VCaP (cell line): ENCODE results near the gene OGFOD1.
"Not testable (repeated sequence)": the region's sequence is repeated elsewhere in the genome, so short reads cannot be mapped to it uniquely, and the experiment has no call there.

ENCODE experiments used
- H3K27ac ChIP-seq: fragments of 450-650 bp; 2 replicates; pipeline ENCODE4 v1.5.1; 2017
- CTCF ChIP-seq: fragments of 450-650 bp; conservative IDR thresholded peaks from 2 replicates; pipeline ENCODE4 v1.5.1; 2017; ENCODE audit warnings: mild to moderate bottlenecking, moderate library complexity

The OGFOD1 gene

DNA sequence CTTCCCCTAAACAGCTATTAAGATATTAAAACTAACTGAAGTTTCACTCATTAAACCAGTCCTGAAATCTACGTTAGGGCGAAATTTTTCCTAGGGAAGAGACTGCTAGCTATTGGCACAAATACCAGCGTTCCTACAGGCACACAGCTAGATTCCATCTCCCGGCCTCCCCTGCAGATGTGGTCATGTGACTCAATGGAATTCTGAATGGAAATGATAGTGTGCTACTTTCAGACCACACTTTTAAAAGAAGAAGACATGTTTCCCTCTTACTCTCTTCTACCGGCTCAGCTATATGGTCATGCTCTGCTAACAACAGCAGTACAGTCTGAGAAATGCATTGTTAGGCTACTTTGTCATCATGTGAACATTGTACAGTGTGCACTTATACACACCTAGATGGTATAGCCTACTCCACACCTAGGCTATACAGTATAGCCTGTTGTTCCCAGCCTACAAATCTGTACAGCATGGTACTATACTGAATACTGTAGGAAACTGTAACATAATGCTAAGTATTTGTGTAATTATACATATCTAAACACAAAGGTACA, 31.4 kb downstream of the OGFOD1 start:
- no peak for TF ChIP-seq CTCF
- H3K27ac ChIP-seq, result no peak overlapping the region

- TF ChIP-seq CTCF, result no peak
- no peak overlapping the region for H3K27ac ChIP-seq
Measured at GRCh38 chr16:56483394-56483793, 32.0 kb downstream of the OGFOD1 start.

GRCh38 chr16:56488035-56488434, 36.7 kb downstream of the OGFOD1 start:
- no peak overlapping the region for H3K27ac ChIP-seq
- TF ChIP-seq CTCF, result no peak

DNA sequence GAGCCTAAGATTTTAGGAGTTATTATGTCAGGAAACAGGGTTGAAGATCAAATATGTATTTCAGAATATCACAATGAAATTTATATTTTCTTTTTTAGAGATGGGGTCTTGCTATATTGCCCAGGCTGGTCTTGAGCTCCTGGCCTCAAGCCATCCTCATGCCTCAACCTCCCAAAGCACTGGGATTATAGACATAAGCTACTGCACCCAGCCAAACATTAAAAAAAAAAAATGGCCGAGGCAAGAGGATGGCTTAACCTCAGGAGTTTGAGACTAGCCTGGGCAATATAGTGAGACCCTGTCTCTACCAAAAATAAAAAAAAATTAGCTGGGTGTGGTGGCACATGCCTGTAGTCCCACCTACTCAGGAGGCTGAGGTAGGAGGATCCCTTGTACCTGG, 37.5 kb downstream of the OGFOD1 start:
- not testable (repeated sequence) for H3K27ac ChIP-seq

DNA sequence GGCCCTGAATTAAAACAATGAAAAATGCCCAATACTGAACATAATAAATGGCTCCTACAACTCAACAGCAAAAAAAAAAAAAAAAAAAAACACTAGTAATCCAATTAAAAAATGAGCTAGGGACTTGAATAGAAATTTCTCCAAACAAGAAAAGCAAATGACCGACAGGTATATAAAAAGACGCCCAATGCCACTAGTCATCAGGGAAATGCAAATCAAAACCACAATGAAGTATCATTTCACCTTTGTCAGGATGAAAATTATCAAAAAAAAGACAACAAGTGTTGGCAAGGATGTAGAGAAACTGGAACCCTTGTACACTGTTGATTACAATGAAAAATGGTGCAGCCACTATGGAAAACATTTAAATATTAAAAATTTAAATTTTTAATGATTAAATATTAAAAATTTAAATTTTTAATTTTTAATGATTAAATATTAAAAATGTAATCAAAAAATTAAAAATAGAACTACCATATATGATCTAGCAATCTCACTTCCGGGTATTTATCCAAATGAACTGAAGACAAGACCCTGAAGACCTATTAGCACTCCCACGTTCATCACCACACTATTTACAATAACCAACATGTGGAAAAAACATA, 40.4 kb downstream of the OGFOD1 start:
- H3K27ac ChIP-seq, result no peak overlapping the region
- TF ChIP-seq CTCF, result no peak

DNA sequence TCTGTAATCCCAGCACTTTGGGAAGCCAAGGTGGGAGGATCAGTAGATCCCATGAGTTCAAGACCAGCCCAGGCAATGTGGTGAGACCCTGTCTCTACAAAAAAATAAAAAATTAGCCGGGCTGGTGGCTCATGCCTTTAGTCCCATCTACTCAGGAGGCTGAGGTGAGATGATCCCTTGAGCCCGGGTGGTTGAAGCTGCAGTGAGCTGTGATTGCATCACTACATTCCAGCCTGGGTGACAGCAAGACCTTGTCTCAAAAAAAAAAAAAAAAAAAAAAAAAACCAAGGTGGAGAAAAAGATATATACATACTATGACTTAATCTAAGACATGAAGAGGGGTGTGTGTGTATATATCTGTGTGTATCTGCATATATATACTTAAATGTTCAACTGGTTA, 41.8 kb downstream of the OGFOD1 start:
- no peak overlapping the region for H3K27ac ChIP-seq
- no peak for TF ChIP-seq CTCF

DNA sequence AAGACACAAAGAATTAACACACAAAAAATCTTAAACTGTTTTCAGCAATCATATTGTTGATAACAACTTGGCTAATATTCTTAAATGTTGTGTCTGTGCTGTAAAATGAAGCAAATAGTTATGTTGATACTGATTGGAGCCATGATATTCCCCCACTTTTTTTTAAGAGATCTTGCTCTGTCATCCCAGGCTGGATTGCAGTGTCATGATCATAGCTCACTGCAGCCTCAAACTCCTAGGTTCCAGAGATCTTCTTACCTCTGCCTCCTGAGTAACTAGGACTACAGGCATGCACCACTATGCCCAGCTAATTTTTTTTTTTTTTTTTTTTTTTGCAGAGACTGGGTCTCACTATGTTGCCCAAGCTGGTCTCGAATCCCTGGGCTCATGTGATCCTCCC, 42.5 kb downstream of the OGFOD1 start:
- H3K27ac ChIP-seq, result no peak overlapping the region
- no peak for TF ChIP-seq CTCF

- H3K27ac ChIP-seq, result no peak overlapping the region
- TF ChIP-seq CTCF, result no peak
Measured at GRCh38 chr16:56505181-56505580, 53.8 kb downstream of the OGFOD1 start.
